ENCODE measurements around the gene ERO1B.

Gene ERO1B

GRCh38 chr1:236315092-236315491 lies 33.3 kb upstream of the ERO1B start:
- TF ChIP-seq SIN3A (IDR thresholded peaks at IDR 0.05; ENCODE audit: borderline replicate concordance, insufficient read depth, low read length) (no peak), FOXP2 (optimal IDR thresholded peaks at IDR 0.05; ENCODE audit: borderline replicate concordance, extremely low read depth, extremely low read length, insufficient read depth) (no peak), POLR2AphosphoS5 (IDR thresholded peaks at IDR 0.05; ENCODE audit: low read depth, low read length) (no peak), TAF1 (IDR thresholded peaks at IDR 0.05; ENCODE audit: borderline replicate concordance, insufficient read depth, low read length) (no peak)
- TF ChIP-seq, protein P1, sequence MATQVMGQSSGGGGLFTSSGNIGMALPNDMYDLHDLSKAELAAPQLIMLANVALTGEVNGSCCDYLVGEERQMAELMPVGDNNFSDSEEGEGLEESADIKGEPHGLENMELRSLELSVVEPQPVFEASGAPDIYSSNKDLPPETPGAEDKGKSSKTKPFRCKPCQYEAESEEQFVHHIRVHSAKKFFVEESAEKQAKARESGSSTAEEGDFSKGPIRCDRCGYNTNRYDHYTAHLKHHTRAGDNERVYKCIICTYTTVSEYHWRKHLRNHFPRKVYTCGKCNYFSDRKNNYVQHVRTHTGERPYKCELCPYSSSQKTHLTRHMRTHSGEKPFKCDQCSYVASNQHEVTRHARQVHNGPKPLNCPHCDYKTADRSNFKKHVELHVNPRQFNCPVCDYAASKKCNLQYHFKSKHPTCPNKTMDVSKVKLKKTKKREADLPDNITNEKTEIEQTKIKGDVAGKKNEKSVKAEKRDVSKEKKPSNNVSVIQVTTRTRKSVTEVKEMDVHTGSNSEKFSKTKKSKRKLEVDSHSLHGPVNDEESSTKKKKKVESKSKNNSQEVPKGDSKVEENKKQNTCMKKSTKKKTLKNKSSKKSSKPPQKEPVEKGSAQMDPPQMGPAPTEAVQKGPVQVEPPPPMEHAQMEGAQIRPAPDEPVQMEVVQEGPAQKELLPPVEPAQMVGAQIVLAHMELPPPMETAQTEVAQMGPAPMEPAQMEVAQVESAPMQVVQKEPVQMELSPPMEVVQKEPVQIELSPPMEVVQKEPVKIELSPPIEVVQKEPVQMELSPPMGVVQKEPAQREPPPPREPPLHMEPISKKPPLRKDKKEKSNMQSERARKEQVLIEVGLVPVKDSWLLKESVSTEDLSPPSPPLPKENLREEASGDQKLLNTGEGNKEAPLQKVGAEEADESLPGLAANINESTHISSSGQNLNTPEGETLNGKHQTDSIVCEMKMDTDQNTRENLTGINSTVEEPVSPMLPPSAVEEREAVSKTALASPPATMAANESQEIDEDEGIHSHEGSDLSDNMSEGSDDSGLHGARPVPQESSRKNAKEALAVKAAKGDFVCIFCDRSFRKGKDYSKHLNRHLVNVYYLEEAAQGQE (IDR thresholded peaks at IDR 0.05; ENCODE audit: insufficient read depth in 1 of 2, low read depth in 2 of 2, low read length in 2 of 2) = no peak

- TF ChIP-seq POLR2AphosphoS5 (IDR thresholded peaks at IDR 0.05; ENCODE audit: low read depth, low read length) (no peak), TAF1 (IDR thresholded peaks at IDR 0.05; ENCODE audit: borderline replicate concordance, insufficient read depth, low read length) (no peak), FOXP2 (optimal IDR thresholded peaks at IDR 0.05; ENCODE audit: borderline replicate concordance, extremely low read depth, extremely low read length, insufficient read depth) (no peak), SIN3A (IDR thresholded peaks at IDR 0.05; ENCODE audit: borderline replicate concordance, insufficient read depth, low read length) (no peak)
- TF ChIP-seq, protein P1 (IDR thresholded peaks at IDR 0.05; ENCODE audit: insufficient read depth in 1 of 2, low read depth in 2 of 2, low read length in 2 of 2) = no peak
Observed at GRCh38 chr1:236313427-236313826, 31.7 kb upstream of the ERO1B start.

- TF ChIP-seq TAF1 (IDR thresholded peaks at IDR 0.05; ENCODE audit: borderline replicate concordance, insufficient read depth, low read length) (no peak), FOXP2 (optimal IDR thresholded peaks at IDR 0.05; ENCODE audit: borderline replicate concordance, extremely low read depth, extremely low read length, insufficient read depth) (no peak), SIN3A (IDR thresholded peaks at IDR 0.05; ENCODE audit: borderline replicate concordance, insufficient read depth, low read length) (no peak), POLR2AphosphoS5 (IDR thresholded peaks at IDR 0.05; ENCODE audit: low read depth, low read length) (no peak)
- TF ChIP-seq, protein P1 (IDR thresholded peaks at IDR 0.05; ENCODE audit: insufficient read depth in 1 of 2, low read depth in 2 of 2, low read length in 2 of 2) = no peak
Observed at GRCh38 chr1:236311040-236311439, 29.3 kb upstream of the ERO1B start.

DNA sequence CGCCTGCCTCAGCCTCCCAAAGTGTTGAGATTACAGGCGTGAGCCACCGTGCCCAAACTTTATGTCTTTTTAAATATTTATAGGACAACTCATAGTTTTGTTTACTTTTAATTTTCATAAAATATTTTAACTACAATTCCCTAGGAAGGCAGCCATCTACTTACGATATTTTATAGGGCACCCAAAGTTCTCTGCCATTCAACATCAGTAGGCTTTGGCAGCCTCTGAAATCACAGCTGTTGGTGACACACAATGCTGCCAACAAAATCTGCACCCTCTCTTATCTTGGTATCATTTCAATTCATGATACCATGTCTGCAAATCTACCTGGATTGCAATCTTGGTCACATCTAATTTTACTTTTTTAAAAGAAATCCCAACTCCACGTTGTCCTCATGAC lies 27.1 kb upstream of the ERO1B start:
- TF ChIP-seq POLR2AphosphoS5 (IDR thresholded peaks at IDR 0.05; ENCODE audit: low read depth, low read length) = no peak

DNA sequence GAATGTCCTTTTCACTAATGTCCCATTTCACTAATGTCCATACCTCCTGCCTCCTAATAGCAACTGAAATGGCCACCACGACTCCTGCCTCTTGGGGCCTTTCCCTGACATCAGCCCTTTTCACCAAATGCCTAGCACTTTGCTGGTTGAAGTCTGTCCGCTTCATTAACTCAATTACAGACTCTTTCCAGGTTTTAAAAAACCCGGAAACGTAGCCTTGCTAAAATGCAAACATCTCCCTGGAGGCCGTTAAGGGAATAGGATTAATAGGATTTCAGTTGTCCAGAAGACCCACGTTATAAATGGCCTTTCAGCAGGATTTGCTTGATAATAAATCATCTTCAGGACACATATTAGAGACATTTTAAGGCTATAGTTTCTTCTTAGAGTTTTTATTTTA lies 25.7 kb upstream of the ERO1B start:
- TF ChIP-seq FOXP2 (optimal IDR thresholded peaks at IDR 0.05; ENCODE audit: borderline replicate concordance, extremely low read depth, extremely low read length, insufficient read depth) = no peak
- TF ChIP-seq, protein P1 (IDR thresholded peaks at IDR 0.05; ENCODE audit: insufficient read depth in 1 of 2, low read depth in 2 of 2, low read length in 2 of 2) = no peak
- TF ChIP-seq POLR2AphosphoS5 (IDR thresholded peaks at IDR 0.05; ENCODE audit: low read depth, low read length) = no peak
- TF ChIP-seq TAF1 (IDR thresholded peaks at IDR 0.05; ENCODE audit: borderline replicate concordance, insufficient read depth, low read length) = no peak
- TF ChIP-seq SIN3A (IDR thresholded peaks at IDR 0.05; ENCODE audit: borderline replicate concordance, insufficient read depth, low read length) = no peak

Measured in PFSK-1 (cell line).